OCI-LY7 (cell line): Measurements from ENCODE around the gene IFRD2. TPM values are rescaled to one million over a fixed set of nuclear protein-coding genes. Genes with fewer than 3 reads are reported as not detected.

Experiments
- BruUV-seq: library from RNA; stranded (reverse); fragments of 400-500 nt; replicated peaks from 2 replicates; lab custom pipeline; 2021; lab: Mats Ljungman, UMichigan
- CTCF ChIA-PET: fragments of 300-600 bp; sonication (Branson Sonifier 250); formaldehyde crosslinking; loops from one replicate; lab custom pipeline; 2022; ENCODE audit warnings: antibody characterized with exemption; ENCODE audit not compliant: unreplicated experiment; lab: Charles Lee
- POLR2A ChIA-PET: fragments of 300-600 bp; sonication (Branson Sonifier 250); formaldehyde crosslinking; loops from one replicate; lab custom pipeline; 2022; ENCODE audit warnings: antibody characterized with exemption; lab: Charles Lee
- DNase-seq: peaks from one replicate; pipeline ENCODE4 v3.0.0-alpha.2; 2015; ENCODE audit warnings: low spot score
- H2AFZ ChIP-seq: fragments of 200-600 bp; sonication (generic), shearing (Covaris generic); 2 replicates; pipeline ENCODE4 v1.6.1; 2014; ENCODE audit warnings: mild to moderate bottlenecking, antibody characterized with exemption, low read length, moderate library complexity
- H3K27ac ChIP-seq: fragments of 200-600 bp; sonication (generic); 2 replicates; pipeline ENCODE4 v1.5.1; 2014; ENCODE audit warnings: mixed run types, low read depth, mild to moderate bottlenecking, moderate library complexity, low read length, inconsistent platforms; ENCODE audit not compliant: poor library complexity, severe bottlenecking
- H3K36me3 ChIP-seq: fragments of 200-600 bp; sonication (generic); 2 replicates; pipeline ENCODE4 v1.6.1; 2014; ENCODE audit warnings: mild to moderate bottlenecking, antibody characterized with exemption, low read length, moderate library complexity, mixed read lengths; ENCODE audit not compliant: insufficient read depth
- H3K4me1 ChIP-seq: fragments of 200-600 bp; sonication (generic); 2 replicates; pipeline ENCODE4 v1.5.1; 2014; ENCODE audit warnings: mild to moderate bottlenecking, low read length; ENCODE audit not compliant: insufficient read depth, poor library complexity, severe bottlenecking
- H3K4me2 ChIP-seq: fragments of 200-600 bp; sonication (generic); 2 replicates; pipeline ENCODE4 v1.6.1; 2014; ENCODE audit warnings: mild to moderate bottlenecking, low read length
- H3K4me3 ChIP-seq: fragments of 200-600 bp; sonication (generic); 2 replicates; pipeline ENCODE4 v1.5.1; 2014; ENCODE audit warnings: mild to moderate bottlenecking, low read depth, low read length; ENCODE audit not compliant: poor library complexity, severe bottlenecking
- H3K79me2 ChIP-seq: fragments of 200-600 bp; sonication (generic); 2 replicates; pipeline ENCODE4 v1.6.1; 2016; ENCODE audit warnings: low read depth, mild to moderate bottlenecking, low read length, moderate library complexity, mixed read lengths; ENCODE audit not compliant: insufficient read depth
- H3K9me2 ChIP-seq: fragments of 200-600 bp; sonication (generic); 2 replicates; pipeline ENCODE4 v1.6.1; 2016; ENCODE audit warnings: mild to moderate bottlenecking, low read length, mixed read lengths; ENCODE audit not compliant: insufficient read depth
- H3K9me3 ChIP-seq: fragments of 200-600 bp; sonication (generic); 2 replicates; pipeline ENCODE4 v1.6.1; 2014; ENCODE audit warnings: mild to moderate bottlenecking, mixed run types, low read length, mixed read lengths
- H4K20me1 ChIP-seq: fragments of 200-600 bp; sonication (generic); 2 replicates; pipeline ENCODE4 v1.6.1; 2014; ENCODE audit warnings: mild to moderate bottlenecking, antibody characterized with exemption, low read length, moderate library complexity, mixed read lengths; ENCODE audit not compliant: insufficient read depth
- CTCF ChIP-seq: fragments of 200-600 bp; sonication (generic); conservative IDR thresholded peaks from 2 replicates; pipeline ENCODE4 v1.5.1; 2014; ENCODE audit warnings: mild to moderate bottlenecking, antibody characterized with exemption, low read length, moderate library complexity, mixed read lengths
- EZH2phosphoT487 ChIP-seq: fragments of 200-600 bp; sonication (generic); IDR thresholded peaks from 2 replicates; pipeline ENCODE4 v1.6.1; 2018; ENCODE audit warnings: low read depth, borderline replicate concordance, mild to moderate bottlenecking, mixed run types, antibody characterized with exemption, low read length, moderate library complexity, mixed read lengths
- intact Hi-C: fragments of 100-400 bp; cut with micrococcal nuclease; formaldehyde crosslinking; loops from one replicate; pipeline ENCODE4 v1.10.0; 2022; ENCODE audit not compliant: unreplicated experiment
- total RNA-seq, 2 experiments: library from RNA; depleted of rRNA in 1 of 2; stranded (reverse); fragments of >200 nt in 1 of 2; shearing (Covaris generic) in 1 of 2; gene quantifications; 2 replicates each; pipeline ENCODE4 v1.2.3, GENCODE V29; 2014 to 2022

The IFRD2 gene
- total RNA-seq, 2 experiments from 2014 or later = 93.3 to 95.5 TPM

DNA sequence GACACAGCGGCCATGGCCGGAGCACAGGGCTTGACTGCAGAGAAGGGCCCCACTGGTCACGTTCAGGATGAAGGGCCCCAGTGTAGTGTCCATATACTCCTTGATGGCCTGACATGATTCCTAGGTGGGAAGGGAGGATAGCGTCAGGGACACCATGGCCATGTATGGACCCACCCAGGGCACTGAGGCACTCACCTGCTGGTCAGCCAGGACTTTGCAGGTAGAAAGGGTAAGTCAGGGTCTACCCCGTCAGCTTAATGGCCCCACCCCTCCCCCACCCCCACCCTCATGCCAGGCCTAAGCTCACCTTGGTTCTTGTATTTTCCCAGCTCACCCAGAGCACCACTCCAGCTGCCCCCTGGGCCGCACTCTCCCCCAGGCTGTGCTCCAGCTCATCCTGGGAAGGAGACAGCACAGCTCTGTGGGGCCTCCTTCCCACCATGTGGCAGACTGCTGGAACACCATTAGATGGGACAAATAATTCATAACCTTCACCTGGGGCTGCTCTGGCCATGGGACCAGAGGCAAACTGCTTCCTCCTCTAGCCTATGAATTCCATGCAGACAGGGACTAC, 8.5 kb upstream of the IFRD2 start:
- H4K20me1 ChIP-seq = no peaks in the 10 kb centered on the region
- peak overlapping the region; percentile 73; the same call in 1 of the 2 replicates for H3K4me2 ChIP-seq
- intact Hi-C loops = no loop called here
- H3K4me1 ChIP-seq = peaks cover 19% of the 10 kb centered on the region
- H3K36me3 ChIP-seq = no peaks in the 10 kb centered on the region
- no peak overlapping the region for H3K27ac ChIP-seq
- BruUV-seq = no TSS peak
- no peaks in the 10 kb centered on the region for H3K79me2 ChIP-seq
- H3K9me3 ChIP-seq = no peaks in the 10 kb centered on the region
- no peaks in the 10 kb centered on the region for H3K9me2 ChIP-seq
- TF ChIP-seq CTCF (no peak), EZH2phosphoT487 (no peak)
- peak overlapping the region; percentile 78 for H3K4me3 ChIP-seq
- POLR2A ChIA-PET = no interaction called here
- H2AFZ ChIP-seq = no peak overlapping the region
- no peak for DNase-seq
- CTCF ChIA-PET = interaction anchor here (0.6 kb wide), 2 partner anchors 67 to 106 kb away, joined by 3 read pairs; no protein-coding TSS in a partner anchor

GRCh38 chr3:50299929-50300680, 7.9 kb upstream of the IFRD2 start:
- Histone ChIP-seq H3K9me2 (no peaks in the 10 kb centered on the region), H3K4me2 (peak overlapping the region; percentile 73), H3K4me1 (peaks cover 19% of the 10 kb centered on the region), H3K4me3 (peak overlapping the region; percentile 78), H4K20me1 (no peaks in the 10 kb centered on the region), H3K36me3 (no peaks in the 10 kb centered on the region), H2AFZ (peak overlapping the region; percentile 64; the same call in 1 of the 2 replicates), H3K79me2 (no peaks in the 10 kb centered on the region), H3K27ac (peak overlapping the region; percentile 29), H3K9me3 (no peaks in the 10 kb centered on the region)
- ChIA-PET CTCF (interaction anchor here (0.6 to 1.4 kb wide), 2 partner anchors 28 to 66 kb away, joined by 3 read pairs; partner anchors contain the start of gene TUSC2), POLR2A (interaction anchor here (0.7 to 2.4 kb wide), 7 partner anchors 14 to 1085 kb away, joined by 3 to 13 read pairs (median 4); partner anchors contain the start of genes MANF and TUSC2)
- BruUV-seq = TSS peak; percentile 92
- TF ChIP-seq CTCF = no peak
- TF ChIP-seq EZH2phosphoT487 = no peak
- intact Hi-C loops = loop anchor here (1.0 to 5.0 kb wide), 3 partner anchors 24 to 53 kb away; no protein-coding TSS in a partner anchor
- peak; percentile 26 for DNase-seq
